Stimulated activated naive CD4-positive, alpha-beta T cell treated with Interleukin-2 at 50 U/mL for 16 hours (primary cell): ENCODE measurements around the gene OR56B1.
"Not testable (repeated sequence)": the region's sequence is repeated elsewhere in the genome, so short reads cannot be mapped to it uniquely, and the experiment has no call there.

Source experiments
- DNase-seq: peaks from one replicate; lab custom pipeline; 2025; lab: John Stamatoyannopoulos, UW

Gene OR56B1, protein sequence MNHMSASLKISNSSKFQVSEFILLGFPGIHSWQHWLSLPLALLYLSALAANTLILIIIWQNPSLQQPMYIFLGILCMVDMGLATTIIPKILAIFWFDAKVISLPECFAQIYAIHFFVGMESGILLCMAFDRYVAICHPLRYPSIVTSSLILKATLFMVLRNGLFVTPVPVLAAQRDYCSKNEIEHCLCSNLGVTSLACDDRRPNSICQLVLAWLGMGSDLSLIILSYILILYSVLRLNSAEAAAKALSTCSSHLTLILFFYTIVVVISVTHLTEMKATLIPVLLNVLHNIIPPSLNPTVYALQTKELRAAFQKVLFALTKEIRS

DNA sequence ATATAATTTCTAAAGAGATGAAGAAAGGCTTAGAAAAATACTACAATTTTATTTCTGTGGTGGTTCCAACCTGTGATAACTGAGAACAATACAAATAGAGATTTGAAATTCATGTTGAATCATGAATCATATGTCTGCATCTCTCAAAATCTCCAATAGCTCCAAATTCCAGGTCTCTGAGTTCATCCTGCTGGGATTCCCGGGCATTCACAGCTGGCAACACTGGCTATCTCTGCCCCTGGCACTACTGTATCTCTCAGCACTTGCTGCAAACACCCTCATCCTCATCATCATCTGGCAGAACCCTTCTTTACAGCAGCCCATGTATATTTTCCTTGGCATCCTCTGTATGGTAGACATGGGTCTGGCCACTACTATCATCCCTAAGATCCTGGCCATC lies at the start of gene OR56B1:
TSS of gene OR56B1 (plus strand) at position 53 of the 400 bp plus-strand sequence. CDS start at position 122, 69 bp downstream.
- DNase-seq, result no peak

DNA sequence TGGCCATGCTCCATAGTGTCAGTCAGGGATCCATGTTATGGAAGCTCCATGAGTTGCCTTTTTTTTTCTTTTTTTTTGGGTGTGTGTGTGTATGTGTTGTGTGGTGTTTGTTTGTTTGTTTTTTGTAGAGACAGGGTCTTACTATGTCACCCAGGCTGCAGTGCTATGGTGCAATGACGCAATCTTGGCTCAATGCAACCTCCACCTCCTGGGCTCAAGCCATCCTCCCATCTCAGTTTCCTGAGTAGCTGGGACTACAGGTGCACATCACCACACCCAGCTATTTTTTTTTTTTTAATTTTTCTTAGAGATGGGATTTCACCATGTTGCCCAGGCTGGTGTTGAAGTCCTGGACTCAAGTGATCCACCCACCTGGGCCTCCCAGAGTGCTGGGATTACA lies 47.8 kb upstream of the OR56B1 start:
- no peak for DNase-seq

DNA sequence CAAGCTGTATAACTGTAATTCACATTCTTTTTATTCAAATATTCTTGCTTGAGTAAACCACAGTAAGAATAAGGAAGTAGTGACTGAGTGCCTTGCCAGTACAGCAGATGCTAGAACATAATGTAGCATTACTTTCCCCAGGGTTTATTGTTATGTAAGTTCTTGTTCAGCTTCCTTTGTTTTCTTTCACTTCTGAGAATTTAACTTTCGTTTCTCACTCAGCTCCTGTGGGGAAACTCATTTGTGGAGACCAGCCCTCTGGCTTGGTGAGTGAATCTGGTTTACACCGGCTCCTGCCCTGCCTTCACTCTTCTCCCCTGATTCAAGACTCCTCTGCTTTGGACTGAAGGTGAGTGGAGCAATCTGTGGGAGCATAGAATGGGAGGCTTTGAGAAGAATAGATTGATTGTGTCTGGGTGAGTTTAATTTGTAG lies 46.7 kb upstream of the OR56B1 start, which contains the start of gene TRIM22:
TSS of gene TRIM22 (plus strand) at position 240 of the 433 bp plus-strand sequence. CDS start 6,443 bp downstream, outside the sequence.
- peak; percentile 42 for DNase-seq

DNA sequence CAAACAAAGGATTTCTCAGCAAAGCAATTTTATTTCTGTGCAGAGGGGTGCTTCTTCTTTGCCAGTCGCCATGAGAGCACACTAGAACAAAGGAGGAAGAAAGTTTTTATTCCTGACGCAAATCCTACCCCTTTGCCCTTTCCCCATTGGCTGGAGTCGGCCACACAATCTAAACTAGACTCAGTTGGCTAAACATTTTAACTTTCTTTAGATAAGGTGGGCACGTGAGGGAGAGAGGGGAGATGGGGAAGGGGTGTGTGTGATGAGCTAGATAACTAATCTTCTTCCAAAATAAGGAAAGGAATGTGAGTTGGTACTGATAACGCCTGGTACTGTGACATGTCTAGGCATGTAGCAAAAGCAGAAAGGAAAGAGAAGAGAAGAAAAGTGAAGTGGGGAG lies 46.0 kb upstream of the OR56B1 start:
- no peak for DNase-seq

DNA sequence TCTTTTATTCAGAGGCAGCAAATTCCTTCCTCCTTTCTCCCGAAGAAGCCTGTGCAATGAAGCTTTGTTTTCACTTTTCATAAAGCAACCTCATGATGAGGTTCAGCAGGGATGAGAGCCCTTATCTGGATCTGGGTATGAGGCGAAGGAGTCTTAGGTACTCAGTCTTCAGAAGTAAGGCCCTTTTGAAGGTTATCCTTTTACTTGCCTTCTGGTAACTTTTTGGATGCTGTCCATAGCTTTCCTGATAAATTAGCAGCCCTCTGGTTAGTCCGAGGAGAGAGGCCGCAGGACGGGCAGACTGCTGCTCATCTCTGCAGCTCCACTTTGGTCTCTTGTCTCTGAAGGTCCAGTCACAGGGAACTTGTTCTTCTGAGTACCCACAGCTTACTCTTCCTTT lies 45.5 kb upstream of the OR56B1 start:
- no peak for DNase-seq

DNA sequence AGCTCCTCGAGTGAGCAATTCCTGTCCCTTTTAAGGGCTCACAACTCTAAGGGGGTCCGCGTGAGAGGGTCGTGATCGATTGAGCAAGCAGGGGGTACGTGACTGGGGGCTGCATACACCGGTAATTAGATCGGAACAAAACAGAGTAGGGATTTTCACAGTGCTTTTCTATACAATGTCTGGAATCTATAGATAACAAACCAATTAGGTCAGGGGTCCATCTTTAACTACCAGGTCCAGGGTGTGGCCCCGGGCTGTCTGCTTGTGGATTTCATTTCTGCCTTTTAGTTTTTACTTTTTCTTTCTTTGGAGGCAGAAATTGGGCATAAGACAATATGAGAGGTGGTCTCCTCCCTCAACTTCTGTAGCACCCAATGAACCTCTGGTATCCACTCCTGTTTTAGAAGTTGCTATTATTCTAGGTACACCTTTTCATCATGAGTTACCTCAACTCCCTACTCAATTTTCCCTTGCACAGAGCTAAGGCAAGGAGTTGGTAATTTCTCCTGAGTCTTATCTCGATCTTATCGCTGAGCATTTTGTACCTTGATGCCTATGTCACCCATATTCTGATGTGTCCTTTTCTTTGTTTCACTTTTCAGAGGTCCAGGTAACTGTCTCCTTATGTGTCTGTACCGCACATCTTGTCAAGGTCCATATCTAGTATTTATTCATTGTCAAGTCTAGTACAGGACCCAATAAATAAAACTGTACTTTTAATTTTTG lies 44.8 kb upstream of the OR56B1 start:
- DNase-seq, result not testable (repeated sequence)

DNA sequence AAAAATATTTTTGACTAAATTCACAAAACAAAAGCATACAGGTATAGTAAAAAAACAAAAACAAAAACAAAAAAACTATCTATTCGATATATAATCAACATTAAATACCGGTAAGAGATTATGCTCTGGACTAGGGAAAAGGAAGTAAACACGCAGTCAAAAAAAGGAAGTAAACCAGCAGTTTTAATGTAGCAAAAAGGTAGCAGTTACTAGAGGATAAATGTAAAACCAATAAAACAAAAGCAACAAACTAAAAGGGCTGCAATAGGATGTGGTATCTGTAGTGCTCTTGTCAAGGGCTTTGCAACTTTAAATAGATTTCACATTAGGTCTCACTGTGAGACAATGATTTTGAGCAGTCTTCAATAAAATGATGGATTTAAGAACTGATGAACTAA lies 44.3 kb upstream of the OR56B1 start:
- DNase-seq, result no peak

DNA sequence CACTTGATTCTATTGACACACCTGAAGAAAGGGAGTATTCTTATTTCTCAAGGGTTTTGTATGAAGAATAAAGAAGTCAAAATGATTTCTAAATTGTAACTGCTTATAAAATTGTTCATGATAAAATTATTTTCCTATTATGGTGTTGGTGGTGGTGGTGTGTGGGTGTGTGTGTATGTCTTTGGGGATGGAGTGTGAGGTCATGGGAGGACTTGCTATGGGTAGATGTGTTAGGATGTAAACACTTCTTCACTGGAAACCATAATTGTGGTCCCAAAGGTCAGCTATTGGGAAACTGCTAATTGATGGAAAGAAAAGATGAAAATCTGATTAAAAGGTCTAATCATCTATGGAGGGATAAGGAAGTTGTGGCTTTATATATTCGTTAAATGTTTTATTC lies 41.6 kb upstream of the OR56B1 start:
- DNase-seq, result peak; percentile 2

DNA sequence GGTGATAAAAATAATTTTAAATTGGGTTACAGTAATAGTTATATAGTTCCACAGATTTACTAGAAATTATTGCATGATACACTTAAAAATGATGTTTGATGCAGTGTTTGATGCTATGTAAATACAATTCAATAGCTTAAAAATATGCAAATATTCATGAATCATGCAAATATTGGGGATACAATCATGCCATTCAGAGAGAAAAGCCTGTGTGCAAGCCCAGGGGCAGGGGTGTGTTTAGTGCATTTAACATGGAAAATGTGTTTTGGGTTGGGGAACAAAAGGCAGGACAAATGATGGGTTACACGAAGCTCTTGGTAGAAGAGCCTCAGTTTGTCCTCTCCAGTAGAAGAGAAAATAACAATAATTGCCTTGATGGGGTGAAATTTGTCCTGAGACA lies 40.7 kb upstream of the OR56B1 start:
- no peak for DNase-seq

DNA sequence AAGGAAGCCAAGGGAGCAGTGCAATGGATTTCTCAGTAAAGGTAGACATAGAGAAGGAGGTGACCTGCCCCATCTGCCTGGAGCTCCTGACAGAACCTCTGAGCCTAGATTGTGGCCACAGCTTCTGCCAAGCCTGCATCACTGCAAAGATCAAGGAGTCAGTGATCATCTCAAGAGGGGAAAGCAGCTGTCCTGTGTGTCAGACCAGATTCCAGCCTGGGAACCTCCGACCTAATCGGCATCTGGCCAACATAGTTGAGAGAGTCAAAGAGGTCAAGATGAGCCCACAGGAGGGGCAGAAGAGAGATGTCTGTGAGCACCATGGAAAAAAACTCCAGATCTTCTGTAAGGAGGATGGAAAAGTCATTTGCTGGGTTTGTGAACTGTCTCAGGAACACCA lies 40.0 kb upstream of the OR56B1 start:
- DNase-seq, result no peak

DNA sequence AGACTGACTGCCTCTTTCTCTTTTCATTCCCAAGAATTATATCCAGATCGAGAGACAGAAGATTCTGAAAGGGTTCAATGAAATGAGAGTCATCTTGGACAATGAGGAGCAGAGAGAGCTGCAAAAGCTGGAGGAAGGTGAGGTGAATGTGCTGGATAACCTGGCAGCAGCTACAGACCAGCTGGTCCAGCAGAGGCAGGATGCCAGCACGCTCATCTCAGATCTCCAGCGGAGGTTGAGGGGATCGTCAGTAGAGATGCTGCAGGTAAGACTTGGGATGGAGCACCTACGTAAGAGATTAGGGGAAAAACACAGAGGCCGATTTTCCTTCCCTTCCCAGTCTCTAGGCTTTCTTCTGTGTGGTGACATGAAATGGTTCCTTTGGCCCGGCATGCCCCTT lies 38.0 kb upstream of the OR56B1 start:
- DNase-seq, result no peak

DNA sequence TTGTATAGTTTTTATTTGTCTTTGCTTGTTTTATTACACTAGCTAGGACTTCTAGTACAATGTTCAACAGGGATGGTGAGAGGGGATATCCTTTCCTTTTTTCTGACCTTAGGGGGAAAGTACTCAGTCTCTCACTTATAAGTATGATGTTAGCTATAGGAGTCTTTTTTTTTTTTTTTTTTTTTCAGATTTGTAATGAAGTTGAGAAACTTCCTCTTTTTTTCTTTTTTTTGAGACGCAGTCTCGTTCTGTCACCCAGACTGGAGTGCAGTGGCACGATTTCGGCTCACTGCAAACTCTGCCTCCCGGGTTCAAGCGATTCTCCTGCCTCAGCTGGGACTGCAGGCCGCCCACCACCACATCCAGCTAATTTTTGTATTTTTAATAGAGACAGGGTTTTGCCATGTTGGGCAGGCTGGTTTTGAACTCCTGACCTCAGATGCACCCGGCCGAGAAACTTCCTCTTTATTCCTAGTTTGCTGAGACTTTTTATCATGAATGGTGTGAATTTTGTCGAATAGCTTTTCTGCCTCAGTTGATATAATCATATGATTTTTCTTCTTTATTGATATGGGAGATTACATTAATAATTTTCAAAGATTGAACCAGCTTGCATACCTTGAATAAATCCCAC lies 35.7 kb upstream of the OR56B1 start:
- DNase-seq, result no peak

DNA sequence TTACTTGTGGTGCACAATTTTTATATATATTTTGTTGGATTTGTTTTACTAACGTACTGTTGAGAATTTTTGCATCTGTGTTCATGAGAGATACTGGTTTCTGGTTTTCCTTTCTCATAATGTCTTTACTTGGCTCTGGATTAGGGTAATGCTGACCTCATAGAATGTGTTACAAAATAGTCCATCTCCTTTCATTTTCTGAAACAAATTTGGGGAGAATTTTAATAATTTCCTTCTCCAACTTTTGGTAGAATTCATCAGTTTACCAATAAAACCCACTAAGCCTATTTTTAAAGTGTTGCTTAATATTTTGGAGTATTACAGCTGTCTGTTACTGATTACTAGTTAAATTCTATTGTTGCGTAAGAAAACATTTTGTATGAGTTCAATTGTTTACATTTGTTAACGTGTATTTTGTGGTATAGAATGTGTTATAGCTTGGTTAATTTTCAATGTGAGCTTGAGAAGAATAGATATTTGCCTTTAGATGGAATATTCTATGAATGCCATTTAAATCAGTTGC lies 35.1 kb upstream of the OR56B1 start:
- DNase-seq, result no peak

DNA sequence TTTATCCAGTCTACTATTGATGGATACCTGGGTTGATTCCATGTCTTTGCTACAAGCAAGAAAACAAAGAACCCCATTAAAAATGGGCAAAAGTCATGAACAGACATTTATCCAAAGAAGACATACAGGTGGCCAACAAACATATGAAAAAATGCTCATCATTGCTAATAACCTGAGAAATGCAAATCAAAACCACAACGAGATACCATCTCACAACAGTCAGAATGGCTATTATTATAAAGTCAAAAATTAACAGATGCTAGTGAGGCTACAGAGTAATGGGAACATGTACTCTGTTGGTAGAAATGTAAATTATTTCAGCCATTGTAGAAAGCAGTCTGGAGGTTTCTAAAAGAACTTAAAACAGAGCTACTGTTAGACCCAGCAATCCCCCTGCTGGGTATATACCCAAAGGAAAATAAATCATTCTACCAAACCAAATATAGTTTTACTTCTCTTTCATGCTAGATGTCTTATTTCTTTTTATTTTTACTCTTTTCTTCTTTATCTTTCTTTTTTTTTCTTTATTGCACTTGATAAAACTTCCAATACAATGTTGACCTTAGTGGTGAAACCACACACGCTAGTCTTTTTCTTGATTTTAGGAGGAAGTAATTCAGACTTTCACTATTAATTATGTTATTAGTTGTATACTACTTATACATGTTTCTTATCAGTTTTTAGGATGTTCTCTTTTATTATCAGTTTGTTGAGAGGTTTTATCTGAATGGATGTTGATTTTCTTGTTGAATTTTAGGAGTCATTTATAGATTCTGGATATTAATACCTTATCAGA lies 32.3 kb upstream of the OR56B1 start:
- DNase-seq, result no peak

DNA sequence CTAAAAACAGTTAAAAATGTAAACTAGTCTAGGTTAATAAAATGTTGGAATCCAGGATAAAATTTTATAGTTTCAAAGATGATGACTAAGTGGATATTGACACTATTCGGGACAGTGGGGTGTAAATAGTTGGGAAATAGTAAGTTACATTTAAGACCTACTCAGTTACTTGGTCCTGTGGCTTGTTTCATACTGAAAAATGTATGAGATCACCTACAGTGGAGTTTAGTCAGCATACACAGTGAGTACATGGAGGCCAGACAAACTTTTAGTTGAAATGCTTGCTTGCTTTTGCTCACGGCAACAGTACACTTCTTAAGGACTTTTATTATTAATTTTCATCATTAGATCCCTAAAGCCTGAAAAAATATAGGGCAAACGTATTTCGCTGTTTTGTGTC lies 30.6 kb upstream of the OR56B1 start:
- no peak for DNase-seq

DNA sequence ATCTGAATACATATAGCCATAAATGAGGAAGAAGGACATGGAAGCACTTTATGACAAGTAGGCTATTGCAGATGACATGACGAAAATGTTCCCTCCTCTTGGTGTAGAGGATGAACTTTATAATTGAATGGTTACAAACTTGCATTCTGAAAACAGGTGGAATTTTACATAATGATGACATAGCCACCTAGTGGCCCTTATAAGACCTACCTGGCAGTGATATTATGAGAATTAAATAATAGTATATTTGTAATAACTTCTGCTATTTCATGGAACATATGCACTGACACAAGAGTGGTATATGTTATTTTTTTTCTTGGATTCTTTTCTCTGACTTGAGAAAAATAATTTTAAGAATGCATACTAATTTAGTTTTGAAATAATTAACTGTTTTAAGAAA lies 23.7 kb upstream of the OR56B1 start:
- DNase-seq, result no peak

DNA sequence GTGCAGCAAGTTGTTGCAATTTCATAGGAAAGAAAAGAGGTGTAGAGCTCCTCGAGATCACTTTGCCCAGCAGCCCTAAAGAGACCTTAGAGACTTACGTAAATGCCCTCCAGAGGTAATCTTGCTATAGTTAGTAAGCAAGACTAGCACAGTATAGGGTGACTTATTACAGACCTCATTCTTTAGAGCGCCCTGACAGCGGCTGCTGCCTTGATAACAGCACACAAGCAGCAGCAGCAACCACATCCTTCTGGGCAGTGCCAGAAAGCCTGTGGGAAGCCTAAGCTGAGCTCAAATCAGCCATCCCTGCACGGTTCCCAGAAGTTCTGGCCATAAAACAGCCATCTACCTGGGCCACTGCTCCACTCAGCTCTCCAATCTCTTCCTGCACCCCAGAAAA lies 22.6 kb upstream of the OR56B1 start:
- DNase-seq, result no peak

DNA sequence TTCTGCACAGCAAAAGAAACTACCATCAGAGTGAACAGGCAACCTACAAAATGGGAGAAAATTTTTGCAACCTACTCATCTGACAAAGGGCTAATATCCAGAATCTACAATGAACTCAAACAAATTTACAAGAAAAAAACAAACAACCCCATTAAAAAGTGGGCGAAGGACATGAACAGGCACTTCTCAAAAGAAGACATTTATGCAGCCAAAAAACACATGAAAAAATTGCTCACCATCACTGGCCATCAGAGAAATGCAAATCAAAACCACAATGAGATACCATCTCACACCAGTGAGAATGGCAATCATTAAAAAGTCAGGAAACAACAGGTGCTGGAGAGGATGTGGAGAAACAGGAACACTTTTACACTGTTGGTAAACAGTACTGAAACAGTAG lies 19.7 kb upstream of the OR56B1 start:
- not testable (repeated sequence) for DNase-seq

DNA sequence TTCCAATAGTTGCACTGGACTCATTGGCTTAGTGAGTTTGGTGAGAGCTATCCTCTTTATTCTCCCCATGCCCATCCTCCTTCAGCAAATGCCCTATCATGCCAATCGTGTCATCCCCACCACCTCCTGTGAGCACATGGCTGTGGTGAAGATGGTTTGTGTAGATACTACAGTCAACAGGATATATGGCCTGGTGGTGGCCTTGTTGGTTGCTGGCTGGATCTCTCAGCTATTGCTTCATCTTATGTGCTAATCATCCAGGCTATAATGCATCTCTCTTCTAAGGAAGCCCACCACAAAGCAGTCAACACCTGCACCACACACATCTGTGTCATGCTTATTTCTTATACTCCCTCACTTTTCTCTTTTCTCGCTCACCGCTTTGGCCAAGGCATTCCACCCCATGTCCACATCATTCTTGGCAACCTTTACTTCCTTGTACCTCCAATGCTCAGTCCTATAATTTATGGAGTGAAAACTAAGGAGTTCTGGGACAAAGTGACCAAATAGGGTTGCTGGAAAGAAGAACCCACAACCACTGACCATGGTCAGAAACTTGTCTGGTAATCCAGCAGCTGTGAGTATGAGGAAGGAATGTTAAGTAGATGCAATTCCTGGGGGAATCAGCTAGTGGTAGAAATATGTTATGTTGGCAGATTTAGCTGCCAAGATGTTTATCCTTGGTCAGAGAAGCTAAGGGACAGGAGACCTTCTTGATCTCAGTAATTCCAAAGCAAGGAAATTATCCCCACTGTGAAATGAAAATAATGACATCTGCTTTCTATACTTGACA lies 16.3 kb upstream of the OR56B1 start:
- DNase-seq, result no peak

DNA sequence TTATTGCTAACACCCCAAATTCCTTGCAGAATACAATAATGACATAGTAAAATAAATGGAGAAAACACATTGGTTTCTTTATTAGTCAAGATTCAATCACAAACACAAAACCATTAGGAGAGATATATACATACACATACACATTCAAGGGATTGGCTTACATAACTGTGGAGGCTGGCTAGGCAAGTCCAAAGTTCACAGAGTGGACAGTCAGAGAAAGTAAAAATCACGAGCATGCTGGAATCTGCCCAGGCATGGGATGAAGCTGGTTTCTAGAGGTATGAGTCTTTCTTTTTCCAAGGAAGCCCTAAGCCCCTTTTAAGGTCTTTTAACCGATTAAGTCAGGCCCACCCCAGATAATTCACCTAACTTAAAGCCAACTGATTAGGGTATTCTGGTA lies 13.6 kb upstream of the OR56B1 start:
- DNase-seq, result no peak

DNA sequence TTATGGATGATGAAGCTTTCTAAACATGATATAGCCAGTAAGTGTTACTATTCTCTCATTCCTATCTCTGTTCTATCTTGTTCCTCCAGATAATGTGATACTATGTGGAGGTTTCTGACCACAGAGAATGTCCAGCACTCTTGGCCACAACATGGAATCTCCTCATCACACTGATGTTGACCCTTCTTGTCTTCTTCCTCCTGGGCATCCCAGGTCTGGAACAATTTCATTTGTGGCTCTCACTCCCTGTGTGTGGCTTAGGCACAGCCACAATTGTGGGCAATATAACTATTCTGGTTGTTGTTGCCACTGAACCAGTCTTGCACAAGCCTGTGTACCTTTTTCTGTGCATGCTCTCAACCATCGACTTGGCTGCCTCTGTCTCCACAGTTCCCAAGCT lies 9.9 kb upstream of the OR56B1 start:
- no peak for DNase-seq
